Panc1 (cell line): ENCODE results near the gene CNTN4. TPM values are rescaled to one million over a fixed set of nuclear protein-coding genes. Genes with fewer than 3 reads are reported as not detected.

Experiments used
- ATAC-seq: fragments of 200-7000 bp; cut with Tn5 transposase; 2 replicates; pipeline ENCODE4 v1.9.1; 2020; ENCODE audit warnings: mild to moderate bottlenecking, moderate library complexity
- BruUV-seq: library from RNA; stranded (reverse); fragments of 400-500 nt; replicated peaks from 2 replicates; lab custom pipeline; 2021; lab: Mats Ljungman, UMichigan
- CTCF ChIA-PET: fragments of 300-600 bp; sonication (Branson Sonifier 250); formaldehyde crosslinking; loops from one replicate; lab custom pipeline; 2022; ENCODE audit warnings: antibody characterized with exemption; lab: Charles Lee
- POLR2A ChIA-PET: fragments of 300-600 bp; sonication (Branson Sonifier 250); formaldehyde crosslinking; loops from one replicate; lab custom pipeline; 2022; ENCODE audit warnings: antibody characterized with exemption; lab: Charles Lee
- DNase-seq: peaks from one replicate; pipeline ENCODE4 v3.0.0-alpha.2; 2010; ENCODE audit warnings: low read depth, low spot score
- H3K27ac ChIP-seq: 2 replicates; pipeline ENCODE4 v1.5.1; 2011; ENCODE audit warnings: mild to moderate bottlenecking, low read length, inconsistent platforms
- H3K27me3 ChIP-seq: fragments of 200-500 bp; sonication (Bioruptor generic); 2 replicates; pipeline ENCODE4 v1.6.0; 2014; ENCODE audit warnings: low read length, inconsistent platforms; ENCODE audit not compliant: control insufficient read depth, insufficient read depth
- H3K36me3 ChIP-seq: fragments of 200-500 bp; sonication (Bioruptor generic); 2 replicates; pipeline ENCODE4 v1.5.1; 2014; ENCODE audit warnings: inconsistent platforms, mild to moderate bottlenecking, low read length, moderate library complexity; ENCODE audit not compliant: control insufficient read depth, insufficient read depth
- H3K4me1 ChIP-seq: 2 replicates; pipeline ENCODE4 v1.5.1; 2011; ENCODE audit warnings: inconsistent platforms, mild to moderate bottlenecking, low read length, moderate library complexity; ENCODE audit not compliant: control insufficient read depth, insufficient read depth
- H3K4me3 ChIP-seq, 2 experiments: 2 replicates each; pipeline ENCODE4 v1.5.1; 2011 to 2012; ENCODE audit warnings: low read depth in 2 of 2, low read length in 2 of 2, mild to moderate bottlenecking in 2 of 2, inconsistent platforms in 1 of 2, moderate library complexity in 1 of 2
- H3K9me3 ChIP-seq: fragments of 200-500 bp; sonication (Bioruptor generic); 2 replicates; pipeline ENCODE4 v1.5.1; 2014; ENCODE audit warnings: low read depth, mild to moderate bottlenecking, inconsistent platforms, low read length, moderate library complexity; ENCODE audit not compliant: control insufficient read depth, insufficient read depth
- POLR2AphosphoS5 ChIP-seq: IDR thresholded peaks from 2 replicates; pipeline ENCODE4 v1.6.1; 2012; ENCODE audit warnings: mild to moderate bottlenecking, low read depth, low read length, moderate library complexity
- SIN3A ChIP-seq: IDR thresholded peaks from 2 replicates; pipeline ENCODE4 v1.6.1; 2012; ENCODE audit warnings: low read depth, mild to moderate bottlenecking, low read length, moderate library complexity, borderline replicate concordance; ENCODE audit not compliant: insufficient read depth
- TCF7L2 ChIP-seq: IDR thresholded peaks from 2 replicates; pipeline ENCODE4 v1.6.1; 2011; ENCODE audit warnings: mild to moderate bottlenecking, low read depth, low read length, inconsistent platforms
- in situ Hi-C: cut with HindIII; loops from 2 replicates; pipeline ENCODE4 v1.10.0; 2016; ENCODE audit warnings: low sequenced_read_pairs, low pct_unique_long_range_greater_than_20kb
- intact Hi-C: fragments of 100-400 bp; cut with micrococcal nuclease; formaldehyde crosslinking; loops from one replicate; pipeline ENCODE4 v1.10.0; 2022; ENCODE audit not compliant: unreplicated experiment
- total RNA-seq: library from RNA; stranded (reverse); gene quantifications from one replicate; pipeline ENCODE4 v1.2.1, GENCODE V29; 2021; ENCODE audit not compliant: unreplicated experiment
- TF ChIP-seq, protein P1 (sequence below): fragments of 450-650 bp; IDR thresholded peaks from 2 replicates; pipeline ENCODE4 v1.5.1; 2017; ENCODE audit warnings: mild to moderate bottlenecking
- TF ChIP-seq, protein P2 (sequence below), 2 experiments: IDR thresholded peaks; 2 replicates each; pipeline ENCODE4 v1.6.1; 2011 to 2012; ENCODE audit warnings: low read depth in 2 of 2, control low read depth in 1 of 2, low read length in 1 of 2, mild to moderate bottlenecking in 1 of 2, moderate library complexity in 1 of 2; ENCODE audit not compliant: insufficient read depth in 1 of 2

Gene CNTN4
- total RNA-seq, 1 experiment from 2014 or later: not detected

DNA sequence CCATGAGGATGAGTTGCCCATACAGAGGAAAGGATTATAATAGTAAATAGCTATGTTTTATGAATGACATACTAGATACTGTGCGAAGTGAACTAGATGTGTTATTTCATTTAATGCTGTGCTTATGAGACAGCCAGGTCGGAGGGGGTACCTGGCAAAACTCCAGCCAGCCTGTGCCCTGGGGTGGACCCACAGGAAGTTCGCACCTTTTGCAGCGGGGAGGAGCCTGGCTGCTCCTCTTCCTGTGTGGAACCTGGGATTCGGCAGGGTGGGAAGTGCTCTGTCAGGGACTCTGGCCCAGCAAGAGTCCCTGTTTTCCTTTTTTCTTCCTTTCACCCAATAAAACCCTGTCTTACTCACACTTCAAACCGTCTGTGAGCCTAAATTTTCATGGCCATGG lies 559.3 kb downstream of the CNTN4 start:
- no TSS peak for BruUV-seq
- ATAC-seq (no peak), DNase-seq (no peak)
- Histone ChIP-seq H3K4me3 (no peak overlapping the region), H3K27me3 (no peaks in the 10 kb centered on the region), H3K4me1 (no peaks in the 10 kb centered on the region), H3K9me3 (no peaks in the 10 kb centered on the region), H3K36me3 (no peaks in the 10 kb centered on the region), H3K27ac (no peak overlapping the region)
- intact Hi-C loops (no loop called here), in situ Hi-C loops (no loop called here)
- POLR2A ChIA-PET: no interaction called here
- TF ChIP-seq, protein P1, sequence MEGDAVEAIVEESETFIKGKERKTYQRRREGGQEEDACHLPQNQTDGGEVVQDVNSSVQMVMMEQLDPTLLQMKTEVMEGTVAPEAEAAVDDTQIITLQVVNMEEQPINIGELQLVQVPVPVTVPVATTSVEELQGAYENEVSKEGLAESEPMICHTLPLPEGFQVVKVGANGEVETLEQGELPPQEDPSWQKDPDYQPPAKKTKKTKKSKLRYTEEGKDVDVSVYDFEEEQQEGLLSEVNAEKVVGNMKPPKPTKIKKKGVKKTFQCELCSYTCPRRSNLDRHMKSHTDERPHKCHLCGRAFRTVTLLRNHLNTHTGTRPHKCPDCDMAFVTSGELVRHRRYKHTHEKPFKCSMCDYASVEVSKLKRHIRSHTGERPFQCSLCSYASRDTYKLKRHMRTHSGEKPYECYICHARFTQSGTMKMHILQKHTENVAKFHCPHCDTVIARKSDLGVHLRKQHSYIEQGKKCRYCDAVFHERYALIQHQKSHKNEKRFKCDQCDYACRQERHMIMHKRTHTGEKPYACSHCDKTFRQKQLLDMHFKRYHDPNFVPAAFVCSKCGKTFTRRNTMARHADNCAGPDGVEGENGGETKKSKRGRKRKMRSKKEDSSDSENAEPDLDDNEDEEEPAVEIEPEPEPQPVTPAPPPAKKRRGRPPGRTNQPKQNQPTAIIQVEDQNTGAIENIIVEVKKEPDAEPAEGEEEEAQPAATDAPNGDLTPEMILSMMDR: no peak
- TF ChIP-seq, protein P2, sequence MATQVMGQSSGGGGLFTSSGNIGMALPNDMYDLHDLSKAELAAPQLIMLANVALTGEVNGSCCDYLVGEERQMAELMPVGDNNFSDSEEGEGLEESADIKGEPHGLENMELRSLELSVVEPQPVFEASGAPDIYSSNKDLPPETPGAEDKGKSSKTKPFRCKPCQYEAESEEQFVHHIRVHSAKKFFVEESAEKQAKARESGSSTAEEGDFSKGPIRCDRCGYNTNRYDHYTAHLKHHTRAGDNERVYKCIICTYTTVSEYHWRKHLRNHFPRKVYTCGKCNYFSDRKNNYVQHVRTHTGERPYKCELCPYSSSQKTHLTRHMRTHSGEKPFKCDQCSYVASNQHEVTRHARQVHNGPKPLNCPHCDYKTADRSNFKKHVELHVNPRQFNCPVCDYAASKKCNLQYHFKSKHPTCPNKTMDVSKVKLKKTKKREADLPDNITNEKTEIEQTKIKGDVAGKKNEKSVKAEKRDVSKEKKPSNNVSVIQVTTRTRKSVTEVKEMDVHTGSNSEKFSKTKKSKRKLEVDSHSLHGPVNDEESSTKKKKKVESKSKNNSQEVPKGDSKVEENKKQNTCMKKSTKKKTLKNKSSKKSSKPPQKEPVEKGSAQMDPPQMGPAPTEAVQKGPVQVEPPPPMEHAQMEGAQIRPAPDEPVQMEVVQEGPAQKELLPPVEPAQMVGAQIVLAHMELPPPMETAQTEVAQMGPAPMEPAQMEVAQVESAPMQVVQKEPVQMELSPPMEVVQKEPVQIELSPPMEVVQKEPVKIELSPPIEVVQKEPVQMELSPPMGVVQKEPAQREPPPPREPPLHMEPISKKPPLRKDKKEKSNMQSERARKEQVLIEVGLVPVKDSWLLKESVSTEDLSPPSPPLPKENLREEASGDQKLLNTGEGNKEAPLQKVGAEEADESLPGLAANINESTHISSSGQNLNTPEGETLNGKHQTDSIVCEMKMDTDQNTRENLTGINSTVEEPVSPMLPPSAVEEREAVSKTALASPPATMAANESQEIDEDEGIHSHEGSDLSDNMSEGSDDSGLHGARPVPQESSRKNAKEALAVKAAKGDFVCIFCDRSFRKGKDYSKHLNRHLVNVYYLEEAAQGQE (IDR thresholded peaks at IDR 0.05; ENCODE audit: insufficient read depth in 1 of 2, low read depth in 2 of 2, low read length in 1 of 2): no peak
- TF ChIP-seq TCF7L2 (no peak), POLR2AphosphoS5 (no peak), SIN3A (no peak)
- CTCF ChIA-PET: no interaction called here

DNA sequence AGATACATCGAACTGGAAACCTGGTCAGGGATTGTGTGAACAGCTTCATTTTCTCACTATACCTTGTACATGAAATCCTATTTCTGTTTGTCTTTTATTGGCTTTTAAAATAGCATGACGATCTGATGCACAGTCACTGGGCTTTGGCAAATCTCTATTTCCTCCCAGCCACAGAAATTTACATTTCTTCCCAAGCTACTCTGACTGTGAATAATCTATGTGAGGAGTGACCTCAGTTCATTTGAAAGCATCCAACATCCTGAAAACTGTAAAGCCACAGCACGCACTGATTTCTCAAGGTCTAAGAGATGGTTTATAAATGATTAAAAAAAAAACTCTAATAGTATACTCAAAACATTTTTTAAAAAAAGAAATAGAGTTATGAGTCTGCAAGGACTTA lies 561.2 kb downstream of the CNTN4 start:
- no peaks in the 10 kb centered on the region for H3K27me3 ChIP-seq
- no peak overlapping the region for H3K4me3 ChIP-seq
- H3K36me3 ChIP-seq: no peaks in the 10 kb centered on the region
- POLR2A ChIA-PET: no interaction called here
- in situ Hi-C loops: no loop called here
- H3K4me1 ChIP-seq: no peaks in the 10 kb centered on the region
- H3K9me3 ChIP-seq: no peaks in the 10 kb centered on the region
- CTCF ChIA-PET: no interaction called here
- ATAC-seq: no peak
- BruUV-seq: no TSS peak
- TF ChIP-seq SIN3A: no peak
- TF ChIP-seq POLR2AphosphoS5: no peak
- TF ChIP-seq, protein P1: no peak
- no peak for TF ChIP-seq TCF7L2
- TF ChIP-seq, protein P2 (IDR thresholded peaks at IDR 0.05; ENCODE audit: insufficient read depth in 1 of 2, low read depth in 2 of 2, low read length in 1 of 2): no peak
- DNase-seq: no peak
- intact Hi-C loops: no loop called here
- no peak overlapping the region for H3K27ac ChIP-seq
